ENCODE results near the gene ZNF536.

DNA sequence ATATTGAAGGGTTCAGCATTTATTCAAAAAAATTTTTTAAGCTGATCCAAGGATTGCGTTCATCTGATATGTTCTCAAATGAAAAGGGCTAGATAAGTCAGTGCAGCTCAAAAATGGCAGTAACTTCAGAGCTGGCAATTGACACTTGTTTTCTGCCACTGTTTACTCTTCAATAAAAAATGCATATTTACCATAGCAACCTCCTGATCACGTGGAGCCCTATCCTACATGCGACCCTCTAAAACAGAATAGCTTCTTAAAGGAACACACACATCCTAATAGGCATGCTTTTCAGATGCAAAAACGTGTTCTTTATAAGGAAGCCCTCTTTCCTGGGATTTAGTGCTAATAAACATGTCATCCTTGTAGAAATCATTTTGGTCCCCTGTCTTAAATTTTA is 150.2 kb downstream of the ZNF536 start:
- TF ChIP-seq, protein P1, sequence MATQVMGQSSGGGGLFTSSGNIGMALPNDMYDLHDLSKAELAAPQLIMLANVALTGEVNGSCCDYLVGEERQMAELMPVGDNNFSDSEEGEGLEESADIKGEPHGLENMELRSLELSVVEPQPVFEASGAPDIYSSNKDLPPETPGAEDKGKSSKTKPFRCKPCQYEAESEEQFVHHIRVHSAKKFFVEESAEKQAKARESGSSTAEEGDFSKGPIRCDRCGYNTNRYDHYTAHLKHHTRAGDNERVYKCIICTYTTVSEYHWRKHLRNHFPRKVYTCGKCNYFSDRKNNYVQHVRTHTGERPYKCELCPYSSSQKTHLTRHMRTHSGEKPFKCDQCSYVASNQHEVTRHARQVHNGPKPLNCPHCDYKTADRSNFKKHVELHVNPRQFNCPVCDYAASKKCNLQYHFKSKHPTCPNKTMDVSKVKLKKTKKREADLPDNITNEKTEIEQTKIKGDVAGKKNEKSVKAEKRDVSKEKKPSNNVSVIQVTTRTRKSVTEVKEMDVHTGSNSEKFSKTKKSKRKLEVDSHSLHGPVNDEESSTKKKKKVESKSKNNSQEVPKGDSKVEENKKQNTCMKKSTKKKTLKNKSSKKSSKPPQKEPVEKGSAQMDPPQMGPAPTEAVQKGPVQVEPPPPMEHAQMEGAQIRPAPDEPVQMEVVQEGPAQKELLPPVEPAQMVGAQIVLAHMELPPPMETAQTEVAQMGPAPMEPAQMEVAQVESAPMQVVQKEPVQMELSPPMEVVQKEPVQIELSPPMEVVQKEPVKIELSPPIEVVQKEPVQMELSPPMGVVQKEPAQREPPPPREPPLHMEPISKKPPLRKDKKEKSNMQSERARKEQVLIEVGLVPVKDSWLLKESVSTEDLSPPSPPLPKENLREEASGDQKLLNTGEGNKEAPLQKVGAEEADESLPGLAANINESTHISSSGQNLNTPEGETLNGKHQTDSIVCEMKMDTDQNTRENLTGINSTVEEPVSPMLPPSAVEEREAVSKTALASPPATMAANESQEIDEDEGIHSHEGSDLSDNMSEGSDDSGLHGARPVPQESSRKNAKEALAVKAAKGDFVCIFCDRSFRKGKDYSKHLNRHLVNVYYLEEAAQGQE (IDR thresholded peaks at IDR 0.05; ENCODE audit: insufficient read depth in 1 of 2, low read depth in 2 of 2, low read length in 1 of 2), result no peak
- TF ChIP-seq, protein P2, sequence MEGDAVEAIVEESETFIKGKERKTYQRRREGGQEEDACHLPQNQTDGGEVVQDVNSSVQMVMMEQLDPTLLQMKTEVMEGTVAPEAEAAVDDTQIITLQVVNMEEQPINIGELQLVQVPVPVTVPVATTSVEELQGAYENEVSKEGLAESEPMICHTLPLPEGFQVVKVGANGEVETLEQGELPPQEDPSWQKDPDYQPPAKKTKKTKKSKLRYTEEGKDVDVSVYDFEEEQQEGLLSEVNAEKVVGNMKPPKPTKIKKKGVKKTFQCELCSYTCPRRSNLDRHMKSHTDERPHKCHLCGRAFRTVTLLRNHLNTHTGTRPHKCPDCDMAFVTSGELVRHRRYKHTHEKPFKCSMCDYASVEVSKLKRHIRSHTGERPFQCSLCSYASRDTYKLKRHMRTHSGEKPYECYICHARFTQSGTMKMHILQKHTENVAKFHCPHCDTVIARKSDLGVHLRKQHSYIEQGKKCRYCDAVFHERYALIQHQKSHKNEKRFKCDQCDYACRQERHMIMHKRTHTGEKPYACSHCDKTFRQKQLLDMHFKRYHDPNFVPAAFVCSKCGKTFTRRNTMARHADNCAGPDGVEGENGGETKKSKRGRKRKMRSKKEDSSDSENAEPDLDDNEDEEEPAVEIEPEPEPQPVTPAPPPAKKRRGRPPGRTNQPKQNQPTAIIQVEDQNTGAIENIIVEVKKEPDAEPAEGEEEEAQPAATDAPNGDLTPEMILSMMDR (IDR thresholded peaks at IDR 0.05), result no peak
- no peak for TF ChIP-seq POLR2AphosphoS5 (IDR thresholded peaks at IDR 0.05; ENCODE audit: low read depth, low read length)
